Nucleus accumbens (tissue), 56 donors: ENCODE data around the gene METTL6.
"Not testable (repeated sequence)": the region's sequence is repeated elsewhere in the genome, so short reads cannot be mapped to it uniquely, and the experiment has no call there.

Source experiments
- DNase-seq, 56 donors: peaks; one replicate each; lab custom pipeline; 2025; lab: John Stamatoyannopoulos, UW

Gene METTL6

GRCh38 chr3:15377961-15378791, 49.2 kb downstream of the METTL6 start:
- DNase-seq = peak; percentile 18 to 97 (median 88)

- no peak for DNase-seq
Measured at GRCh38 chr3:15375461-15376000, 51.8 kb downstream of the METTL6 start.

GRCh38 chr3:15372918-15373317, 54.4 kb downstream of the METTL6 start:
- no peak for DNase-seq

GRCh38 chr3:15368561-15369135, 58.7 kb downstream of the METTL6 start:
- DNase-seq = no peak

GRCh38 chr3:15367059-15367458, 60.3 kb downstream of the METTL6 start:
- DNase-seq = no peak

GRCh38 chr3:15364078-15364477, 63.3 kb downstream of the METTL6 start:
- DNase-seq = not testable (repeated sequence)

GRCh38 chr3:15361494-15362214, 65.7 kb downstream of the METTL6 start:
- DNase-seq = no peak

GRCh38 chr3:15360788-15361493, 66.4 kb downstream of the METTL6 start:
- DNase-seq = no peak
